Breast epithelium (tissue), 3 donors: ENCODE results near the gene ANXA4.

ENCODE experiments used
- CTCF ChIP-seq, 3 donors: fragments of 450-650 bp; IDR thresholded peaks; one replicate each; pipeline ENCODE4 v1.5.1; 2016 to 2017; ENCODE audit warnings: antibody characterized with exemption in 3 of 3, mild to moderate bottlenecking in 3 of 3, moderate library complexity in 3 of 3
- POLR2A ChIP-seq: fragments of 450-650 bp; IDR thresholded peaks from one replicate; pipeline ENCODE4 v1.6.1; 2016; ENCODE audit warnings: antibody characterized with exemption, mild to moderate bottlenecking, moderate library complexity

DNA sequence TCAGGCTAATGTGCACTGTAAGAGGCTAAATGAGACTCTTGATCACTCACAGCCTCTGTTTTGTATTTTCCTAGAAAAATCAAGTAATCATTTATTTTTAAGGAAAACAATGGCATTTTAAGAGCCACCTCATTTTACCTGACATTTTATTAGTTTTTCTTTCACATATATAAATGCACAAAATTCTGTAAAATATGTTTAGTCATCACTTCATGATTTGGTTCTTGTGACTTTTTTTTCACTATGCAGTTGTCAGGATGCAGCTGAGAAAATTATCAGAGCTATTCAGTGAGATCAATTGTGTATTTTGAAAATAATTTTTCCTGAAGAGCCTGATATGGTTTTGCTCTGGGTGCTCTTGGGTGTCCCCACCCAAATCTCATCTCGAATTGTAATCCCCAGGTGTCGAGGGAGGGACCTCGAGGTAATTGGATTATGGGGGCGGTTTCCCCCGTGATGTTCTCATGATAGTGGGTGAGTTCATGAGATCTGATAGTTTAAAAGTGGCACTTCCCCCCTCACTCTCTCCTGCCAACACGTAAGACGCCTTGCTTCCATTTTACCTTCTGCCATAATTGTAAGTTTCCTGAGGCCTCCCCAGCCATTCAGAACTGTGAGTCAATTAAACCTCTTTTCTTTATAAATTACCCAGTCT, 16.1 kb upstream of the ANXA4 start:
- TF ChIP-seq POLR2A: no peak
- TF ChIP-seq CTCF (IDR thresholded peaks at IDR 0.05): no peak
